ENCODE results near the gene CELSR2. TPM values are rescaled to one million over a fixed set of nuclear protein-coding genes. Genes with fewer than 3 reads are reported as not detected.

Gene CELSR2
- total and polyA plus RNA-seq, 2 of the 8 experiments (the other 6 are each of a cell fraction or from before 2014, with no cell fraction given): 12.0 to 27.7 TPM

DNA sequence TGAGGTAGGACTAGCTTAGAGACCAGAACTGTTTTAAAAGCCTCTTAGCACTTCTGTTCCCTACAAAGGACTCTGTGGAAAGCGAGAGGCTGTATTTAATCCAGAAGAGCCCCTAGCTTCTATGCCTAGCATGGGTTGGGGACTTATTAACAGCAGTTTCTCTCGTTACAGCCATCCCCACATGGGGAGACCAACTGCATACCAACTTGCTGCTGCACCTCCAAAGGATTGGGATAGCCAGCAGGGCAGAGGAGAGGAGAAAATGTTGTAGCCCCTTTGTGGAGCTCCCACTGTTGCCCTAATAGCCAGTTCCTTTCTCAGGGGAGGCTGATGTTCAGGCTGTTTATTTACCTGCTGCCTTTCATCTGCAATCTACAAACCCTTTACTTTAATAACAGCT lies 11.0 kb upstream of the CELSR2 start (continued):
- TF ChIP-seq SIN3A (conservative IDR thresholded peaks at IDR 0.05 in 1 of 2, IDR thresholded peaks at IDR 0.05 in 1 of 2; ENCODE audit: low read depth in 1 of 2, low read length in 2 of 2): no peak

All from H1 (cell line).